ENCODE data around the gene PLD2. TPM values are rescaled to one million over a fixed set of nuclear protein-coding genes. Genes with fewer than 3 reads are reported as not detected.
"Not testable (repeated sequence)": the region's sequence is repeated elsewhere in the genome, so short reads cannot be mapped to it uniquely, and the experiment has no call there.

Gene PLD2
- total and polyA plus RNA-seq, 2 donors (not counting 1 experiment from before 2014, with no cell fraction given) = 53.1 to 69.2 TPM

- Histone ChIP-seq H3K79me2 (ENCODE audit: control insufficient read depth, insufficient read depth, low read length) (peaks cover 16% of the 10 kb centered on the region), H4K20me1 (ENCODE audit: control insufficient read depth, insufficient read depth, low read length, poor library complexity, severe bottlenecking) (peaks cover 21% of the 10 kb centered on the region)
- H3K4me3 ChIP-seq (ENCODE audit: control extremely low read depth in 1 of 5, extremely low read depth in 1 of 5, insufficient read depth in 1 of 5, low read depth in 2 of 5, low read length in 4 of 5); POLR2A ChIA-PET; DNase-seq; H3K4me1 Mint-ChIP-seq; H3K4me2 ChIP-seq (replicated peaks; ENCODE audit: low read depth, low read length, poor library complexity, severe bottlenecking); H3K4me3 Mint-ChIP-seq; H2AFZ ChIP-seq (ENCODE audit: insufficient read depth, low read depth, low read length, poor library complexity, severe bottlenecking); H3K9me3 Mint-ChIP-seq (ENCODE audit: insufficient read depth); H3K27me3 ChIP-seq (replicated peaks in 1 of 4; ENCODE audit: control extremely low read depth in 1 of 4, control insufficient read depth in 3 of 4, insufficient read depth in 4 of 4, low read length in 3 of 4); H3K9ac ChIP-seq (ENCODE audit: low read length); intact Hi-C loops (cut with micrococcal nuclease); H3K27ac ChIP-seq (ENCODE audit: low read length in 2 of 2); H3K4me1 ChIP-seq (ENCODE audit: control insufficient read depth in 2 of 2, insufficient read depth in 2 of 2, low read length in 2 of 2); H3K9me3 ChIP-seq (ENCODE audit: control extremely low read depth in 1 of 3, control insufficient read depth in 2 of 3, insufficient read depth in 1 of 3, low read length in 2 of 3); ATAC-seq (ENCODE audit: low read depth); H3K27ac Mint-ChIP-seq; H3K27me3 Mint-ChIP-seq; H3K36me3 ChIP-seq (replicated peaks in 1 of 2; ENCODE audit: control extremely low read depth in 1 of 2, control insufficient read depth in 1 of 2, extremely low read depth in 1 of 2, insufficient read depth in 2 of 2, low read length in 1 of 2): not testable (repeated sequence)
- CTCF ChIA-PET = interaction anchor here (0.7 kb wide), 1 partner anchor 12 kb away, joined by 3 read pairs; no protein-coding TSS in a partner anchor
- WGBS (ENCODE audit: insufficient coverage) = 98% methylated on average over 13 of the region's 22 CpGs
Observed at GRCh38 chr17:4869058-4869998, 62.4 kb downstream of the PLD2 start.

- Histone ChIP-seq H3K79me2 (ENCODE audit: control insufficient read depth, insufficient read depth, low read length) (peaks cover 23% of the 10 kb centered on the region), H4K20me1 (ENCODE audit: control insufficient read depth, insufficient read depth, low read length, poor library complexity, severe bottlenecking) (peaks cover 19% of the 10 kb centered on the region), H3K4me2 (replicated peaks; ENCODE audit: low read depth, low read length, poor library complexity, severe bottlenecking) (no peak overlapping the region), H3K36me3 (replicated peaks in 1 of 2; ENCODE audit: control extremely low read depth in 1 of 2, control insufficient read depth in 1 of 2, extremely low read depth in 1 of 2, insufficient read depth in 2 of 2, low read length in 1 of 2) (peaks cover 0 to 12% of the 10 kb centered on the region in 2 experiments), H3K4me3 (ENCODE audit: control extremely low read depth in 1 of 5, extremely low read depth in 1 of 5, insufficient read depth in 1 of 5, low read depth in 2 of 5, low read length in 4 of 5) (no peak overlapping the region), H3K9ac (ENCODE audit: low read length) (no peak overlapping the region), H3K27me3 (replicated peaks in 1 of 4; ENCODE audit: control extremely low read depth in 1 of 4, control insufficient read depth in 3 of 4, insufficient read depth in 4 of 4, low read length in 3 of 4) (no peaks in the 10 kb centered on the region), H3K4me1 (ENCODE audit: control insufficient read depth in 2 of 2, insufficient read depth in 2 of 2, low read length in 2 of 2) (no peaks in the 10 kb centered on the region), H3K9me3 (ENCODE audit: control extremely low read depth in 1 of 3, control insufficient read depth in 2 of 3, insufficient read depth in 1 of 3, low read length in 2 of 3) (no peaks in the 10 kb centered on the region), H2AFZ (ENCODE audit: insufficient read depth, low read depth, low read length, poor library complexity, severe bottlenecking) (no peak overlapping the region), H3K27ac (ENCODE audit: low read length in 2 of 2) (no peak overlapping the region)
- H3K27ac Mint-ChIP-seq = no peak overlapping the region
- 92% methylated on average over 1 of the region's 2 CpGs for WGBS (ENCODE audit: insufficient coverage)
- H3K4me3 Mint-ChIP-seq = no peak overlapping the region
- ChIA-PET CTCF (no interaction called here), POLR2A (interaction anchor here (0.7 kb wide), 1 partner anchor 11 kb away, joined by 3 read pairs; no protein-coding TSS in a partner anchor)
- DNase-seq (no peak), ATAC-seq (ENCODE audit: low read depth) (no peak)
- intact Hi-C loops (cut with micrococcal nuclease) = no loop called here
- TF ChIP-seq CTCF (IDR thresholded peaks at IDR 0.05) = no peak
- TF ChIP-seq EZH2 (IDR thresholded peaks at IDR 0.05; ENCODE audit: borderline replicate concordance, insufficient read depth, low read depth, low read length, poor library complexity, severe bottlenecking) = no peak
- H3K9me3 Mint-ChIP-seq (ENCODE audit: insufficient read depth) = no peaks in the 10 kb centered on the region
- H3K27me3 Mint-ChIP-seq = no peaks in the 10 kb centered on the region
- no peaks in the 10 kb centered on the region for H3K4me1 Mint-ChIP-seq
Observed at GRCh38 chr17:4870855-4871254, 63.9 kb downstream of the PLD2 start.

Data from B cell (primary cell).